ENCODE data around the gene L3HYPDH.

The L3HYPDH gene

GRCh38 chr14:59483819-59484638 is at the start of gene L3HYPDH, which contains the start of gene JKAMP:
L3HYPDH (minus strand) TSS chr14:59484408; CDS start chr14:59484316, 92 bp downstream.
JKAMP (plus strand) TSS chr14:59484517; CDS start chr14:59484590, 73 bp downstream.
- DNase-seq (ENCODE audit: extremely low read depth, low read depth): peak; percentile 85
- TF ChIP-seq, protein P1, sequence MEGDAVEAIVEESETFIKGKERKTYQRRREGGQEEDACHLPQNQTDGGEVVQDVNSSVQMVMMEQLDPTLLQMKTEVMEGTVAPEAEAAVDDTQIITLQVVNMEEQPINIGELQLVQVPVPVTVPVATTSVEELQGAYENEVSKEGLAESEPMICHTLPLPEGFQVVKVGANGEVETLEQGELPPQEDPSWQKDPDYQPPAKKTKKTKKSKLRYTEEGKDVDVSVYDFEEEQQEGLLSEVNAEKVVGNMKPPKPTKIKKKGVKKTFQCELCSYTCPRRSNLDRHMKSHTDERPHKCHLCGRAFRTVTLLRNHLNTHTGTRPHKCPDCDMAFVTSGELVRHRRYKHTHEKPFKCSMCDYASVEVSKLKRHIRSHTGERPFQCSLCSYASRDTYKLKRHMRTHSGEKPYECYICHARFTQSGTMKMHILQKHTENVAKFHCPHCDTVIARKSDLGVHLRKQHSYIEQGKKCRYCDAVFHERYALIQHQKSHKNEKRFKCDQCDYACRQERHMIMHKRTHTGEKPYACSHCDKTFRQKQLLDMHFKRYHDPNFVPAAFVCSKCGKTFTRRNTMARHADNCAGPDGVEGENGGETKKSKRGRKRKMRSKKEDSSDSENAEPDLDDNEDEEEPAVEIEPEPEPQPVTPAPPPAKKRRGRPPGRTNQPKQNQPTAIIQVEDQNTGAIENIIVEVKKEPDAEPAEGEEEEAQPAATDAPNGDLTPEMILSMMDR (IDR thresholded peaks at IDR 0.05; ENCODE audit: low read depth, low read length): peak; percentile 65

DNA sequence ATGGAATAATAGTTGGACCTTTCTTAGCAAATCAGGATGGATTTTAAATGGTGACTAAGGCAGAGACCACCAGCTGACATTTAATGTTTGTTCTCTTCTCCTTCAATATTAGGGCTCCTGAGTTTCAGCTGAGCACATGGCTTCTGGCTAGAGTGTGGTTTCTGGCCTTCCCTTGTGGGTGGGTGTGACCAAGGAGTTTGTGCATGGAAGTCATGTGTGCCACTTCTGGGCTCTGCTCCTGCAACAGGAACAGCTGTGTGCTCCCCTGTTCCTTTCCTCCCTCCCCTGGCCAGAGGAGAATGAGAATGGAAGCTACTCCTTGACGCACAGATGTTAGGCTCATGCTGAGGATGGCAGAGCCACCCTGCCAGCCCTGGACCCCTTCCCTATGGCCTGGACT is 48.2 kb upstream of the L3HYPDH start:
- TF ChIP-seq, protein P1 (IDR thresholded peaks at IDR 0.05; ENCODE audit: low read depth, low read length): no peak
- DNase-seq (ENCODE audit: extremely low read depth, low read depth): no peak

DNA sequence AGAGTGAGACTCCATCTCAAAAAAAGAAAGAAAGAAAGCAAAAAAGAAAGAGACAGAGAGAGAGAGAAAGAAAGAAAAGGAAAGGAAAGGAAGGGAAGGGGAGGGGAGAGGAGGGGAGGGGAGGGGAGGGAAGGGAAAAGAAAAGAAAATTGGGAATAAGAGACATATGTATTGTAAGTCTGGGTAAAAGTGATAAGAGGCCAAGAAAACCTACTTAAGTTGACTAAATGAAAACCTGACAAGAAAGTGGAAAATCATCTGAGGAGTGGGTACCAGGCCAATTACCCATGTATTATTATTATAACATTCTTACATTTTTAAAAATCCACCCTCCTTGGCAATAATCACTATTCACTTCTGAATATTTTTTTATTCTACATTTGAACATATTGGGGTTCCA is 46.1 kb upstream of the L3HYPDH start:
- TF ChIP-seq, protein P1 (IDR thresholded peaks at IDR 0.05; ENCODE audit: low read depth, low read length): no peak
- DNase-seq (ENCODE audit: extremely low read depth, low read depth): no peak

DNA sequence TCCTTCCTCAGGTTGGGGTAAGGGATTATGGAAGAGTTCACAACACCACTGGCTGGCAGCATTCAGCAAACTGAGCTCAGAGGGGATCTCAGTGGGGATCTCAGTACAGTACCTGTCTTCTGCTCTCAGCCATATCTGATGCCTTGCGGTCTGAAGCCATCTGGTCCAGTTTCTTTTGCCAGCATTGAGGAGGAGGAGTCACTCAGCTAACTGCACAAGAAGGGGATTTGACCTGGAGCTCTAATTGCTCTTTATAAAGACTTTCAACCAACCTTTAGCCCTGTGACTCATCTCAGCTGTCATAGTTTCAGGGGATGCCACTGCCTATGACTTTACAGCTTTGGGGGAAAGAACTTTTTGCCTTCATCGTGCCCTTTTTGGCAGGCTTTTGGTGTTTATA is 45.0 kb upstream of the L3HYPDH start:
- TF ChIP-seq, protein P1 (IDR thresholded peaks at IDR 0.05; ENCODE audit: low read depth, low read length): no peak
- no peak for DNase-seq (ENCODE audit: extremely low read depth, low read depth)

- DNase-seq (ENCODE audit: extremely low read depth, low read depth): no peak
- TF ChIP-seq, protein P1 (IDR thresholded peaks at IDR 0.05; ENCODE audit: low read depth, low read length): no peak
Observed at GRCh38 chr14:59520224-59520623, 36.0 kb upstream of the L3HYPDH start.

GRCh38 chr14:59511916-59512575 is 27.8 kb upstream of the L3HYPDH start:
- DNase-seq (ENCODE audit: extremely low read depth, low read depth): no peak
- TF ChIP-seq, protein P1 (IDR thresholded peaks at IDR 0.05; ENCODE audit: low read depth, low read length): peak; percentile 45

DNA sequence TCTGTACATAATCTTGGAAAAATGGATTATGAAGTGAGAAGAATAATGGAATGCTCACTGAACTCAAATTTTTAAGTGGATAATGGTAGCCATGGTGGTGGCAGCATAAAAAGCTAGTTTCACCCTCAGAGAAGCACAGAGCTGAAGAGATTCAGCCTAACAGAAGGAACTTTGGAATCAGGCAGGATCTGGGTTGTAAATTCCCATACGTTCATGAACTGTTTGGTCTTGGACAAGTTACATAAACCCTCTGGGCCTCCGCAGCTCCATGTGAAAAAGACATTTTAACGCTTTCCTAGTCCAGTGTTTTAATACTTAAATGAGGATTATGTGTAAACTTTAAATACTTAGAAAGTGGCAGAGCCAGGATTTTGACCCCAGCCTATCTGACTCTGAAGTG is 26.8 kb upstream of the L3HYPDH start:
- TF ChIP-seq, protein P1 (IDR thresholded peaks at IDR 0.05; ENCODE audit: low read depth, low read length): no peak
- DNase-seq (ENCODE audit: extremely low read depth, low read depth): no peak
